NCI-H1417 treated with DMSO at 0.1 percent for 48 hours (cell line): ENCODE results near the gene THAP9.

ENCODE experiments used
- DNase-seq: peaks from one replicate; lab custom pipeline; 2025; lab: John Stamatoyannopoulos, UW

The THAP9 gene

GRCh38 chr4:82957045-82957444, 56.5 kb downstream of the THAP9 start:
- DNase-seq: no peak

GRCh38 chr4:82965763-82966162, 65.2 kb downstream of the THAP9 start:
- no peak for DNase-seq

GRCh38 chr4:82968972-82969371, 68.4 kb downstream of the THAP9 start:
- DNase-seq: no peak

- DNase-seq: no peak
Measured at GRCh38 chr4:82969414-82969813, 68.9 kb downstream of the THAP9 start.
